SK-N-SH (cell line): ENCODE results near the gene PGLYRP4. TPM values are rescaled to one million over a fixed set of nuclear protein-coding genes. Genes with fewer than 3 reads are reported as not detected.

ENCODE experiments used
- CTCF ChIA-PET: fragments of 300-600, 350-600 bp; formaldehyde crosslinking; extraction: SDS; loops from one replicate; lab custom pipeline; 2021; lab: Yijun Ruan, JAX
- POLR2A ChIA-PET: fragments of 350-600 bp; sonication (Branson Sonifier 250); formaldehyde crosslinking; extraction: SDS; loops from one replicate; lab custom pipeline; 2020; ENCODE audit warnings: antibody characterized with exemption, inconsistent platforms; lab: Yijun Ruan, JAX
- DNase-seq: peaks from one replicate; pipeline ENCODE4 v3.0.0; 2012
- H2AFZ ChIP-seq: fragments of 200-600 bp; sonication (generic); 2 replicates; pipeline ENCODE4 v1.8.1; 2016; ENCODE audit warnings: antibody characterized with exemption, mild to moderate bottlenecking, low read depth
- H3F3A ChIP-seq: fragments of 200-600 bp; sonication (generic); replicated peaks from 2 replicates; pipeline ENCODE3; 2016; ENCODE audit warnings: antibody characterized with exemption, mild to moderate bottlenecking; ENCODE audit not compliant: insufficient read depth
- H3K27ac ChIP-seq, 2 experiments: fragments of 200-500 bp in 1 of 2; fragments of 200-600 bp in 1 of 2; sonication (Bioruptor generic) in 1 of 2; sonication (generic), shearing (Covaris generic) in 1 of 2; 2 replicates each; pipeline versions ENCODE4 v1.5.1 to v1.6.1; 2014 to 2016; ENCODE audit warnings: low read depth in 2 of 2, inconsistent platforms in 1 of 2, low read length in 1 of 2, mild to moderate bottlenecking in 1 of 2, mixed read lengths in 1 of 2
- H3K27me3 ChIP-seq: fragments of 200-600 bp; sonication (generic), shearing (Covaris generic); 2 replicates; pipeline ENCODE4 v1.6.1; 2016; ENCODE audit warnings: mixed run types; ENCODE audit not compliant: insufficient read depth
- H3K36me3 ChIP-seq, 2 experiments: fragments of 200-500 bp in 1 of 2; fragments of 200-600 bp in 1 of 2; sonication (Bioruptor generic) in 1 of 2; sonication (generic) in 1 of 2; replicated peaks in 1 of 2; 2 replicates each; pipeline versions ENCODE3 to v1.5.1; 2014 to 2016; ENCODE audit warnings: low read length in 1 of 2, mild to moderate bottlenecking in 1 of 2; ENCODE audit not compliant: insufficient read depth in 2 of 2, control insufficient read depth in 1 of 2
- H3K4me1 ChIP-seq, 2 experiments: fragments of 200-500 bp in 1 of 2; fragments of 200-600 bp in 1 of 2; sonication (Bioruptor generic) in 1 of 2; sonication (generic), shearing (Covaris generic) in 1 of 2; 2 replicates each; pipeline versions ENCODE4 v1.5.1 to v1.6.1; 2014 to 2016; ENCODE audit warnings: low read depth in 1 of 2, low read length in 1 of 2, mixed run types in 1 of 2; ENCODE audit not compliant: insufficient read depth in 2 of 2, control insufficient read depth in 1 of 2
- H3K4me2 ChIP-seq: fragments of 200-600 bp; sonication (generic), shearing (Covaris generic); 2 replicates; pipeline ENCODE4 v1.6.1; 2017; ENCODE audit warnings: mixed run types
- H3K4me3 ChIP-seq, 2 experiments: fragments of 200-500 bp in 1 of 2; fragments of 200-600 bp in 1 of 2; sonication (Bioruptor generic) in 1 of 2; sonication (generic), shearing (Covaris generic) in 1 of 2; 2 replicates each; pipeline versions ENCODE4 v1.5.1 to v1.8.1; 2014 to 2016; ENCODE audit warnings: low read depth in 2 of 2, inconsistent platforms in 1 of 2, low read length in 1 of 2, mild to moderate bottlenecking in 1 of 2, mixed read lengths in 1 of 2, moderate library complexity in 1 of 2
- H3K79me2 ChIP-seq: fragments of 200-600 bp; sonication (generic); 2 replicates; pipeline ENCODE4 v1.8.1; 2017; ENCODE audit warnings: mild to moderate bottlenecking; ENCODE audit not compliant: insufficient read depth
- H3K9ac ChIP-seq: fragments of 200-600 bp; sonication (generic); 2 replicates; pipeline ENCODE4 v1.6.1; 2017; ENCODE audit warnings: mixed run types
- H3K9me2 ChIP-seq: fragments of 200-600 bp; sonication (generic); 2 replicates; pipeline ENCODE4 v1.6.1; 2017; ENCODE audit warnings: mixed run types
- H3K9me3 ChIP-seq: fragments of 200-600 bp; sonication (generic); 2 replicates; pipeline ENCODE4 v1.6.1; 2017; ENCODE audit warnings: mixed run types, mild to moderate bottlenecking, moderate library complexity
- H4K20me1 ChIP-seq: fragments of 200-600 bp; sonication (generic); 2 replicates; pipeline ENCODE4 v1.6.1; 2017; ENCODE audit warnings: mild to moderate bottlenecking, mixed run types; ENCODE audit not compliant: insufficient read depth
- CHD2 ChIP-seq: fragments of 150-350 bp; IDR thresholded peaks from 2 replicates; pipeline ENCODE4 v1.6.1; 2018; ENCODE audit warnings: low read length; ENCODE audit not compliant: partially characterized antibody
- ELF1 ChIP-seq: IDR thresholded peaks from 2 replicates; pipeline ENCODE4 v1.4.0; 2012
- FOSL2 ChIP-seq: IDR thresholded peaks from 2 replicates; pipeline ENCODE4 v1.4.0; 2012; ENCODE audit warnings: low read depth, mild to moderate bottlenecking, moderate library complexity, borderline replicate concordance
- FOXJ3 ChIP-seq: sonication (generic); formaldehyde crosslinking; IDR thresholded peaks from 2 replicates; pipeline ENCODE4 v1.5.1; 2020; ENCODE audit warnings: mild to moderate bottlenecking, missing genetic modification reagents
- GATA2 ChIP-seq: sonication (generic); formaldehyde crosslinking; IDR thresholded peaks from 2 replicates; pipeline ENCODE4 v1.5.0; 2020; ENCODE audit warnings: mild to moderate bottlenecking, missing genetic modification reagents
- MEF2A ChIP-seq: IDR thresholded peaks from 2 replicates; pipeline ENCODE4 v1.4.0; 2012; ENCODE audit warnings: low read depth, borderline replicate concordance
- NFIC ChIP-seq: IDR thresholded peaks from 2 replicates; pipeline ENCODE4 v1.4.0; 2012; ENCODE audit warnings: borderline replicate concordance
- NRF1 ChIP-seq: IDR thresholded peaks from 2 replicates; pipeline ENCODE4 v1.6.1; 2012; ENCODE audit warnings: low read depth, mild to moderate bottlenecking, low read length
- RAD21 ChIP-seq: IDR thresholded peaks from 2 replicates; pipeline ENCODE4 v1.6.1; 2012; ENCODE audit warnings: mild to moderate bottlenecking, low read length
- RCOR1 ChIP-seq: fragments of 150-350 bp; IDR thresholded peaks from 2 replicates; pipeline ENCODE4 v1.6.1; 2017; ENCODE audit warnings: antibody characterized with exemption, low read length
- RFX5 ChIP-seq: IDR thresholded peaks from 2 replicates; pipeline ENCODE4 v1.6.1; 2012; ENCODE audit warnings: mild to moderate bottlenecking, improper control_type of control experiment, low read length
- RXRA ChIP-seq: IDR thresholded peaks from 2 replicates; pipeline ENCODE4 v1.4.0; 2012; ENCODE audit warnings: low read depth, mild to moderate bottlenecking, borderline replicate concordance
- SIN3A ChIP-seq: IDR thresholded peaks from 2 replicates; pipeline ENCODE4 v1.6.1; 2012; ENCODE audit warnings: low read depth, mild to moderate bottlenecking, low read length, moderate library complexity, borderline replicate concordance
- SMC3 ChIP-seq: IDR thresholded peaks from 2 replicates; pipeline ENCODE4 v1.6.1; 2012; ENCODE audit warnings: low read depth, low read length, improper control_type of control experiment
- TCF12 ChIP-seq: IDR thresholded peaks from 2 replicates; pipeline ENCODE4 v1.4.0; 2012
- TEAD4 ChIP-seq: IDR thresholded peaks from 2 replicates; pipeline ENCODE4 v1.4.0; 2012; ENCODE audit warnings: mild to moderate bottlenecking, borderline replicate concordance; ENCODE audit not compliant: insufficient read depth
- ZBTB33 ChIP-seq: IDR thresholded peaks from 2 replicates; pipeline ENCODE4 v1.4.0; 2012; ENCODE audit warnings: low read depth, borderline replicate concordance
- WGBS: methylation state at CpG from one replicate; pipeline ENCODE4 v1.1.6; 2017; ENCODE audit warnings: low lambda C conversion rate; 5-methylcytosine and 5-hydroxymethylcytosine counted together
- polyA plus RNA-seq, 3 experiments: library from polyadenylated mRNA; depleted of rRNA; stranded (reverse); fragments of >200 nt; gene quantifications; 2 replicates each; pipeline ENCODE4 v1.2.3, GENCODE V29; 2012
- TF ChIP-seq, protein P1 (sequence below): fragments of 150-350 bp; IDR thresholded peaks from 2 replicates; pipeline ENCODE4 v1.6.1; 2017; ENCODE audit warnings: antibody characterized with exemption, low read length, low read depth, borderline replicate concordance
- TF ChIP-seq, protein P2 (sequence below): IDR thresholded peaks from 2 replicates; pipeline ENCODE4 v1.6.1; 2012; ENCODE audit warnings: mild to moderate bottlenecking, low read depth, low read length, moderate library complexity

The PGLYRP4 gene
- polyA plus RNA-seq, 1 of the 3 experiments (the other 2 are of a cell fraction), result not detected

DNA sequence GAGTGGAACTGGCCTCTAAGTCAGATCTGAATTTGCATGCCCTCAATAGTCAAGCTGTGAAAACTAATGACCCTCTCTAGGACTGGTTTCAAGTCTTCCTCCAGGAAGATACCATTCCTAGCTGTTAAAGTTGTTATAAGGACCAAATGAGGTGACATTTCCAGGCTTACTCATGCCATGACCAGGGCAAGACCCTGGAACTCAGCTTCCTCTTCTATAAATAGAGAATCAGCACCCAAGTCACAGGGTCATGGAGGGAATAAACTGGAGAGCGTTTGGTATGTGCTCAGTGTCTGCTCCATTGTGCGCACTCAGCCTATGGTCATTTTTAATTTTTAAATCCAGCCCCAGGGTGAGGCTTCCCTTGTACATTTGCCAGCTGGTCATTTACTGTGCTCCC, 11.5 kb upstream of the PGLYRP4 start:
- DNase-seq, result no peak
- H3F3A ChIP-seq, result no peaks in the 10 kb centered on the region
- no peak for TF ChIP-seq RAD21
- TF ChIP-seq RCOR1, result no peak
- no peak for TF ChIP-seq SIN3A
- TF ChIP-seq NRF1, result no peak
- no peak for TF ChIP-seq CHD2
- no peak for TF ChIP-seq RXRA
- TF ChIP-seq TEAD4, result no peak
- no peak for TF ChIP-seq RFX5
- no peak for TF ChIP-seq NFIC
- no peak for TF ChIP-seq SMC3
- no peak for TF ChIP-seq ELF1
- TF ChIP-seq GATA2 (CRISPR knock-in tag), result no peak
- TF ChIP-seq, protein P1, sequence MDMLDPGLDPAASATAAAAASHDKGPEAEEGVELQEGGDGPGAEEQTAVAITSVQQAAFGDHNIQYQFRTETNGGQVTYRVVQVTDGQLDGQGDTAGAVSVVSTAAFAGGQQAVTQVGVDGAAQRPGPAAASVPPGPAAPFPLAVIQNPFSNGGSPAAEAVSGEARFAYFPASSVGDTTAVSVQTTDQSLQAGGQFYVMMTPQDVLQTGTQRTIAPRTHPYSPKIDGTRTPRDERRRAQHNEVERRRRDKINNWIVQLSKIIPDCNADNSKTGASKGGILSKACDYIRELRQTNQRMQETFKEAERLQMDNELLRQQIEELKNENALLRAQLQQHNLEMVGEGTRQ, result no peak
- no peak for TF ChIP-seq TCF12
- no peak for TF ChIP-seq ZBTB33
- TF ChIP-seq, protein P2, sequence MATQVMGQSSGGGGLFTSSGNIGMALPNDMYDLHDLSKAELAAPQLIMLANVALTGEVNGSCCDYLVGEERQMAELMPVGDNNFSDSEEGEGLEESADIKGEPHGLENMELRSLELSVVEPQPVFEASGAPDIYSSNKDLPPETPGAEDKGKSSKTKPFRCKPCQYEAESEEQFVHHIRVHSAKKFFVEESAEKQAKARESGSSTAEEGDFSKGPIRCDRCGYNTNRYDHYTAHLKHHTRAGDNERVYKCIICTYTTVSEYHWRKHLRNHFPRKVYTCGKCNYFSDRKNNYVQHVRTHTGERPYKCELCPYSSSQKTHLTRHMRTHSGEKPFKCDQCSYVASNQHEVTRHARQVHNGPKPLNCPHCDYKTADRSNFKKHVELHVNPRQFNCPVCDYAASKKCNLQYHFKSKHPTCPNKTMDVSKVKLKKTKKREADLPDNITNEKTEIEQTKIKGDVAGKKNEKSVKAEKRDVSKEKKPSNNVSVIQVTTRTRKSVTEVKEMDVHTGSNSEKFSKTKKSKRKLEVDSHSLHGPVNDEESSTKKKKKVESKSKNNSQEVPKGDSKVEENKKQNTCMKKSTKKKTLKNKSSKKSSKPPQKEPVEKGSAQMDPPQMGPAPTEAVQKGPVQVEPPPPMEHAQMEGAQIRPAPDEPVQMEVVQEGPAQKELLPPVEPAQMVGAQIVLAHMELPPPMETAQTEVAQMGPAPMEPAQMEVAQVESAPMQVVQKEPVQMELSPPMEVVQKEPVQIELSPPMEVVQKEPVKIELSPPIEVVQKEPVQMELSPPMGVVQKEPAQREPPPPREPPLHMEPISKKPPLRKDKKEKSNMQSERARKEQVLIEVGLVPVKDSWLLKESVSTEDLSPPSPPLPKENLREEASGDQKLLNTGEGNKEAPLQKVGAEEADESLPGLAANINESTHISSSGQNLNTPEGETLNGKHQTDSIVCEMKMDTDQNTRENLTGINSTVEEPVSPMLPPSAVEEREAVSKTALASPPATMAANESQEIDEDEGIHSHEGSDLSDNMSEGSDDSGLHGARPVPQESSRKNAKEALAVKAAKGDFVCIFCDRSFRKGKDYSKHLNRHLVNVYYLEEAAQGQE, result no peak
- TF ChIP-seq MEF2A, result no peak
- no peak for TF ChIP-seq FOSL2
- TF ChIP-seq FOXJ3 (CRISPR knock-in tag), result no peak
- no peaks in the 10 kb centered on the region for H3K36me3 ChIP-seq
- H3K27ac ChIP-seq, result no peak overlapping the region
- CTCF ChIA-PET, result interaction anchor here (1.3 kb wide), 1 partner anchor 135 kb away, joined by 4 read pairs; no protein-coding TSS in a partner anchor
- no peak overlapping the region for H3K4me3 ChIP-seq
- no peaks in the 10 kb centered on the region for H3K4me1 ChIP-seq
- peaks cover 54% of the 10 kb centered on the region for H3K27me3 ChIP-seq
- WGBS, result 52% methylated on average over 2 of the region's 2 CpGs
- H4K20me1 ChIP-seq, result no peaks in the 10 kb centered on the region
- no peak overlapping the region for H2AFZ ChIP-seq
- H3K9me3 ChIP-seq, result no peaks in the 10 kb centered on the region
- H3K4me2 ChIP-seq, result no peak overlapping the region
- no peak overlapping the region for H3K9ac ChIP-seq
- H3K9me2 ChIP-seq, result no peaks in the 10 kb centered on the region
- POLR2A ChIA-PET, result no interaction called here
- no peaks in the 10 kb centered on the region for H3K79me2 ChIP-seq
